ENCODE data around the gene TMEM39A. TPM values are rescaled to one million over a fixed set of nuclear protein-coding genes. Genes with fewer than 3 reads are reported as not detected.

Gene TMEM39A
- polyA plus RNA-seq, 3 donors: 9.6 to 12.2 (median 11.6) TPM

GRCh38 chr3:119492810-119493209 is 29.4 kb upstream of the TMEM39A start:
- no peaks in the 10 kb centered on the region for H3K9me3 Mint-ChIP-seq
- Histone ChIP-seq H3K27me3 (ENCODE audit: control insufficient read depth in 2 of 2, insufficient read depth in 2 of 2, low read length in 2 of 2) (no peaks in the 10 kb centered on the region), H3K9ac (ENCODE audit: insufficient read depth, low read length, poor library complexity, severe bottlenecking) (no peak overlapping the region), H3K4me2 (replicated peaks; ENCODE audit: extremely low read depth, low read length, poor library complexity, severe bottlenecking) (no peak overlapping the region), H4K20me1 (ENCODE audit: insufficient read depth, low read length) (no peaks in the 10 kb centered on the region), H3K4me1 (ENCODE audit: control insufficient read depth in 1 of 2, insufficient read depth in 2 of 2, low read length in 2 of 2) (peaks cover 3 to 6% of the 10 kb centered on the region in 2 donors), H3K9me3 (replicated peaks in 1 of 2; ENCODE audit: control insufficient read depth in 1 of 2, insufficient read depth in 1 of 2, low read length in 2 of 2) (no peaks in the 10 kb centered on the region), H3K36me3 (replicated peaks in 1 of 2; ENCODE audit: control insufficient read depth in 1 of 2, insufficient read depth in 2 of 2, low read length in 2 of 2) (peaks cover 32 to 48% of the 10 kb centered on the region in 2 donors), H3K4me3 (replicated peaks in 1 of 3; ENCODE audit: low read depth in 2 of 3, low read length in 3 of 3) (no peak overlapping the region), H3K27ac (ENCODE audit: low read depth in 1 of 2, low read length in 2 of 2) (no peak overlapping the region), H3K79me2 (ENCODE audit: insufficient read depth, low read length) (peaks cover 5% of the 10 kb centered on the region), H2AFZ (ENCODE audit: insufficient read depth, low read depth, low read length, poor library complexity, severe bottlenecking) (no peak overlapping the region)
- peaks cover 37 to 43% of the 10 kb centered on the region in 2 donors for H3K36me3 Mint-ChIP-seq
- intact Hi-C loops (cut with micrococcal nuclease): no loop called here
- TF ChIP-seq, protein P1, sequence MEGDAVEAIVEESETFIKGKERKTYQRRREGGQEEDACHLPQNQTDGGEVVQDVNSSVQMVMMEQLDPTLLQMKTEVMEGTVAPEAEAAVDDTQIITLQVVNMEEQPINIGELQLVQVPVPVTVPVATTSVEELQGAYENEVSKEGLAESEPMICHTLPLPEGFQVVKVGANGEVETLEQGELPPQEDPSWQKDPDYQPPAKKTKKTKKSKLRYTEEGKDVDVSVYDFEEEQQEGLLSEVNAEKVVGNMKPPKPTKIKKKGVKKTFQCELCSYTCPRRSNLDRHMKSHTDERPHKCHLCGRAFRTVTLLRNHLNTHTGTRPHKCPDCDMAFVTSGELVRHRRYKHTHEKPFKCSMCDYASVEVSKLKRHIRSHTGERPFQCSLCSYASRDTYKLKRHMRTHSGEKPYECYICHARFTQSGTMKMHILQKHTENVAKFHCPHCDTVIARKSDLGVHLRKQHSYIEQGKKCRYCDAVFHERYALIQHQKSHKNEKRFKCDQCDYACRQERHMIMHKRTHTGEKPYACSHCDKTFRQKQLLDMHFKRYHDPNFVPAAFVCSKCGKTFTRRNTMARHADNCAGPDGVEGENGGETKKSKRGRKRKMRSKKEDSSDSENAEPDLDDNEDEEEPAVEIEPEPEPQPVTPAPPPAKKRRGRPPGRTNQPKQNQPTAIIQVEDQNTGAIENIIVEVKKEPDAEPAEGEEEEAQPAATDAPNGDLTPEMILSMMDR (IDR thresholded peaks at IDR 0.05): no peak
- no peak for DNase-seq
- H3K27me3 Mint-ChIP-seq (ENCODE audit: low read depth in 3 of 3): peaks cover 0 to 2% (median 2%) of the 10 kb centered on the region in 3 donors
- no peak overlapping the region for H3K4me3 Mint-ChIP-seq
- H3K27ac Mint-ChIP-seq: no peak overlapping the region
- peaks cover 9% of the 10 kb centered on the region for H3K4me1 Mint-ChIP-seq
- WGBS (ENCODE audit: insufficient coverage): 100% methylated on average over 1 of the region's 3 CpGs

DNA sequence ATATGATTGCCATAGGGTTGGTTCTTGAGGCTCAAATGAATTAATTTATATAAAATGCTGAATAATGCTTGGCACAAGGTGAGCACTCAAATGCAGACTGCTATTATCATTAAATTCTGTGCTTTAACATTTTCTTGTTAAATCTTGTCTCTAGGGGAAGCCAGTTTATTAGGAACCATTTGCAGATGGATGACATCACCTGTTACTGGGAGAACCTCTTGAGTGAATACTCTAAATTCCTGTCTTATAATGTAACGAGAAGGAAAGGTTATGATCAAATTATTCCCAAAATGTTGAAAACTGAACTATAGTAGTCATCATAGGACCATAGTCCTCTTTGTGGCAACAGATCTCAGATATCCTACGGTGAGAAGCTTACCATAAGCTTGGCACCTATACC is 28.7 kb upstream of the TMEM39A start:
- intact Hi-C loops (cut with micrococcal nuclease): no loop called here
- Histone ChIP-seq H3K79me2 (ENCODE audit: insufficient read depth, low read length) (no peaks in the 10 kb centered on the region), H4K20me1 (ENCODE audit: insufficient read depth, low read length) (no peaks in the 10 kb centered on the region), H2AFZ (ENCODE audit: insufficient read depth, low read depth, low read length, poor library complexity, severe bottlenecking) (no peak overlapping the region), H3K27me3 (ENCODE audit: control insufficient read depth in 2 of 2, insufficient read depth in 2 of 2, low read length in 2 of 2) (no peaks in the 10 kb centered on the region), H3K27ac (ENCODE audit: low read depth in 1 of 2, low read length in 2 of 2) (no peak overlapping the region), H3K9me3 (replicated peaks in 1 of 2; ENCODE audit: control insufficient read depth in 1 of 2, insufficient read depth in 1 of 2, low read length in 2 of 2) (no peaks in the 10 kb centered on the region), H3K9ac (ENCODE audit: insufficient read depth, low read length, poor library complexity, severe bottlenecking) (no peak overlapping the region), H3K4me1 (ENCODE audit: control insufficient read depth in 1 of 2, insufficient read depth in 2 of 2, low read length in 2 of 2) (no peaks in the 10 kb centered on the region), H3K4me2 (replicated peaks; ENCODE audit: extremely low read depth, low read length, poor library complexity, severe bottlenecking) (no peak overlapping the region), H3K36me3 (replicated peaks in 1 of 2; ENCODE audit: control insufficient read depth in 1 of 2, insufficient read depth in 2 of 2, low read length in 2 of 2) (peaks cover 36 to 52% of the 10 kb centered on the region in 2 donors), H3K4me3 (replicated peaks in 1 of 3; ENCODE audit: low read depth in 2 of 3, low read length in 3 of 3) (no peak overlapping the region)
- Mint-ChIP-seq H3K4me3 (no peak overlapping the region), H3K27me3 (ENCODE audit: low read depth in 3 of 3) (peaks cover 0 to 2% (median 2%) of the 10 kb centered on the region in 3 donors), H3K9me3 (no peaks in the 10 kb centered on the region), H3K27ac (no peak overlapping the region), H3K4me1 (peaks cover 4% of the 10 kb centered on the region), H3K36me3 (peaks cover 39 to 46% of the 10 kb centered on the region in 2 donors)
- no CpG with 5 or more reads among the region's 2 CpGs for WGBS (ENCODE audit: insufficient coverage)
- no peak for DNase-seq
- TF ChIP-seq, protein P1 (IDR thresholded peaks at IDR 0.05): no peak

Measured in CD14-positive monocyte (primary cell).